ENCODE data around the gene BANP.
"Not testable (repeated sequence)": the region's sequence is repeated elsewhere in the genome, so short reads cannot be mapped to it uniquely, and the experiment has no call there.

- TF ChIP-seq, protein P1, sequence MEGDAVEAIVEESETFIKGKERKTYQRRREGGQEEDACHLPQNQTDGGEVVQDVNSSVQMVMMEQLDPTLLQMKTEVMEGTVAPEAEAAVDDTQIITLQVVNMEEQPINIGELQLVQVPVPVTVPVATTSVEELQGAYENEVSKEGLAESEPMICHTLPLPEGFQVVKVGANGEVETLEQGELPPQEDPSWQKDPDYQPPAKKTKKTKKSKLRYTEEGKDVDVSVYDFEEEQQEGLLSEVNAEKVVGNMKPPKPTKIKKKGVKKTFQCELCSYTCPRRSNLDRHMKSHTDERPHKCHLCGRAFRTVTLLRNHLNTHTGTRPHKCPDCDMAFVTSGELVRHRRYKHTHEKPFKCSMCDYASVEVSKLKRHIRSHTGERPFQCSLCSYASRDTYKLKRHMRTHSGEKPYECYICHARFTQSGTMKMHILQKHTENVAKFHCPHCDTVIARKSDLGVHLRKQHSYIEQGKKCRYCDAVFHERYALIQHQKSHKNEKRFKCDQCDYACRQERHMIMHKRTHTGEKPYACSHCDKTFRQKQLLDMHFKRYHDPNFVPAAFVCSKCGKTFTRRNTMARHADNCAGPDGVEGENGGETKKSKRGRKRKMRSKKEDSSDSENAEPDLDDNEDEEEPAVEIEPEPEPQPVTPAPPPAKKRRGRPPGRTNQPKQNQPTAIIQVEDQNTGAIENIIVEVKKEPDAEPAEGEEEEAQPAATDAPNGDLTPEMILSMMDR (conservative IDR thresholded peaks at IDR 0.05) = not testable (repeated sequence)
- not testable (repeated sequence) for TF ChIP-seq ZFX (IDR thresholded peaks at IDR 0.05)
Observed at GRCh38 chr16:88106566-88106965, 155.3 kb downstream of the BANP start.

Data from C4-2B (cell line).